Hair follicle dermal papilla cell (primary cell): Measurements from ENCODE around the gene CBLL2. TPM values are rescaled to one million over a fixed set of nuclear protein-coding genes. Genes with fewer than 3 reads are reported as not detected.

Experiments used
- total RNA-seq: library from RNA; depleted of rRNA; stranded (reverse); fragments of >200 nt; gene quantifications from 2 replicates; pipeline ENCODE4 v1.2.3, GENCODE V29; 2012

CBLL2 gene, protein sequence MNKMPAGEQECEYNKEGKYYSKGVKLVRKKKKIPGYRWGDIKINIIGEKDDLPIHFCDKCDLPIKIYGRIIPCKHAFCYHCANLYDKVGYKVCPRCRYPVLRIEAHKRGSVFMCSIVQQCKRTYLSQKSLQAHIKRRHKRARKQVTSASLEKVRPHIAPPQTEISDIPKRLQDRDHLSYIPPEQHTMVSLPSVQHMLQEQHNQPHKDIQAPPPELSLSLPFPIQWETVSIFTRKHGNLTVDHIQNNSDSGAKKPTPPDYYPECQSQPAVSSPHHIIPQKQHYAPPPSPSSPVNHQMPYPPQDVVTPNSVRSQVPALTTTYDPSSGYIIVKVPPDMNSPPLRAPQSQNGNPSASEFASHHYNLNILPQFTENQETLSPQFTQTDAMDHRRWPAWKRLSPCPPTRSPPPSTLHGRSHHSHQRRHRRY
- total RNA-seq = not detected in 2 replicates

DNA sequence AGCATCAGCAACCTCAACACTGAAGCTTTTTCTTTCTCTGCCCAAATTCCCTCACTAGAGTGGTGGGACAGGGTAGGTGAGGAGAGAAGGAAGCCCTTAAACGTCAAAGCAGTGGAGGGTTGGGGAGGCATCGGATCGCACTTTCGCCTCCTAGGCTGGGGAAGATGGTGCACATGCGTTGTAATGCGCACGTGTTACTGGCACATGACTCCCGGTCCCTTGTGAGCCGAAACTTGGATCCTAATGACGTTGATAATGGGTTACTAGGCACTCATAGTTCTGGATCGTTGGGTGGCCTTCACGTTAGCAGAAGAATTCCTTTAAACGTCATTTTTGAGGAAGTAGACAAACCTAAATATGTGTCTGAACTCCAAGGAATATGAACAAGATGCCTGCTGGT is at the start of gene CBLL2:
Gene CBLL2 (plus strand): TSS at position 301 of the 400 bp plus-strand sequence. CDS start 79 bp downstream, at position 380.

Other genes starting within 250 kb of the CBLL2 start
- gene PHEX, start 240.6 kb upstream of the CBLL2 start, total RNA-seq = 0.24 and 0.49 TPM in 2 replicates